SIG-M5 (cell line): ENCODE measurements around the gene FIBIN.

Experiments
- DNase-seq: peaks from one replicate; lab custom pipeline; 2025; lab: John Stamatoyannopoulos, UW

The FIBIN gene

DNA sequence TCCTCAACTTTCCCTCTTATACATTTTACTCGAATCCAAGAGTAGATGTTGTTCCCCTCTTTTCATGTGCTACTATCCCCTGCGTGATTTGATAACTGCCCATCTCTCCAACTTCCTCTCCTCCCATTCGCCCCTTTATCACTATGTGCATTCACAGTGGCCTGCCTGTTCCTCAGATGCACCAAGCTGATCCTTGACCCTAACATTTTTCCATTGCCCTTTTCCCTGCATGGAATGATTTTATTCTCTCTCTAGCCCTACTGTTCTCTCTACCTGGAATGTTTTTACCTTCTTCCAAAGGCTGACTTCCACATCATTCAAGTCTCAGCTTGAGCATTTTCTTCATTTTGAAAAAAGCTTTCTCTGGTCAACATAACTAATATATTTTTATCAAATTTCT lies 31.0 kb downstream of the FIBIN start:
- DNase-seq: no peak

DNA sequence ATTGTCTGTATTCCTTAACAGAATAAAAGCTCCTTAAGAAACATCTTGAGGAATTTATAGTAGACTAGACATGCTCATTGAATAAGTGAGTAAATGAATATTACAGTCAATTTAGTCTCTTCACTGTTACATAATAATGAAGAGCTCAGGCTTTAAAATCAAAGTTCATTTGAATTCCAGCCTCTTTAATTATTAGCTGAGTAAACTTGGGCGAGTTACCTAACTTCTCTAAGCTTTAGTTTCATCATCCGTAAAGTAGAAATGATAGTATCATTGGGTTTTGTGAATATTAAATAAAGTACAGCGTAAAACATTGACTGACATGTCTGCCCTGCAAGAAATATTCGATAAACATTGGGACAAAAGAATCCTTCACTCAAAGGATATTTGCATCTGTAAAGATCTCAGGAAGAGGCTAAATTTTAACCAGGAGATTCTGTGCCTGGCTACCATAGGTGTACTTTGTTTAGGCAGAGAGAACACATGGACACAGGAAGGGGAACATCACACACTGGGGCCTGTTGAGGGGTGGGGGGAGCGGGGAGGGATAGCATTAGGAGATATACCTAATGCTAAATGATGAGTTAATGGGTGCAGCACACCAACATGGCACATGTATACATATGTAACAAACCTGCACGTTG lies 31.5 kb downstream of the FIBIN start:
- no peak for DNase-seq

DNA sequence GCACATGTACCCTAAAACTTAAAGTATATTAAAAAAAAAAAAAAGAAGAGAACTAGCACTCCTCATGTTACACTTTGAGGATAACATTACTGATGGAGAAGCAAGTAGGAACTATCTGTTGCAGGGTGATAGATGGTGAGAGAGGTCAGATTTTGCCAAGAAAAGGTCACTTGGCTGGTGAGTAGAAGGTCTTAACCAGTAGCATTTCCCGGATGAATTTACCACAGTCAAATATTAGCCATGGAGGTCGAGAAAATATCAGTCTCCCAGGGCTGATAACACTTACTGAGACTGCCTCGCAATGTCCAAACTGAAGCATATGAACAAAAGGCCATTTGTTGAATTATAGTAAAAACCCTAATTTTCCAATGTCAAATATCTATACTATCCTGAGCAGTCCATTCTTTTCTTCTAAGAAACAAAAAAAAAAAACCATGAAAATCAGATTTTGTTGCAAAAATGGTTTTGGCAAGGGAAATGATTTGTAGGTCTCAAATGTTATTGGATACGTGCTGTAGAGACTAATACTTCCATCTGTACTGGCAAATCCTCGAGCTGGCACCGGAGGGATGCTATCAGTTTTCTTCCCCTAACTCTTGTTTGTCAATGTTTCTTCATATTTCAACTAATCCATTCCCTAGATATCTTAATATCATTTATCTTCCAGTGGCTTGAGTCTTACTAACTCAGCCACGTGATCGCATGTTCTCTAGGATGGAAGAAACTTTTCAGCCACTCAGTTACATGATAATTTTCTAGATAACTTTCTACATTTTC lies 32.2 kb downstream of the FIBIN start:
- DNase-seq: no peak

DNA sequence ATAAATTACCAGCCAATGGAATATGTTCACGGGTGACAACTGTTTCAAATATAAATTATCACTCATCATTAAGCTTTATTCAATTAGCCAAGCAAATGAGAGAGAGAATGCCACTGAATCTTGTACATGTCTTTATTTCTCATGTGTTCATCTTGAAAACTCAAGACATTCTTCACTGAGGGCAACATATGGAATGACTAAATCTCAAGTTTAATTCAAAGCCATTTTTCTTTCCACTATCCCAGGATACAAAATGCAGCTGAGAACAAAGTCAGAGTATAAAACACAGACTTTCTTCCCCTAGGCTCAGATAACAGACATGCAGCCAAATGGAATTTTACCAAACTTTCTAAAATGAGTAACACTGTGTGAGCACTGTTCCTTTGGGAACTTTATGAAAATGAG lies 34.7 kb downstream of the FIBIN start:
- no peak for DNase-seq

DNA sequence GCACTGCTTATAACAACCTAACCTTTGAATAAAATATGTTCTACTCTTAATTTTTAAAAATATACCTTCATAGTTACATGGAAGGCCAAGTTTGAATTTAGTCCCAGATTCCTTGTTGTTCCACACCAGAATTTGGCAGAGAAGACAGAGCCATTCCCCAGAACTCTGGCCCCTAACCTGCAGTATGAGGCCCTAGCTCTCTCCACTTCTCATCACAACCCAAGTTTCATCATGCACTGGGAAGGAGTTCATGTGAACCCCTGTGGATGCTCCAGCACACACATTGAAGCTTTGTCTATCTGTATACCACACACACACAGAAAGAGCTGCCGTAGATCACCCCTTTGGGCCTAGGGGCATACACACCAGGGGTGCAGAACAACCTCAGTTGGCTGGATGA lies 36.1 kb downstream of the FIBIN start:
- no peak for DNase-seq

DNA sequence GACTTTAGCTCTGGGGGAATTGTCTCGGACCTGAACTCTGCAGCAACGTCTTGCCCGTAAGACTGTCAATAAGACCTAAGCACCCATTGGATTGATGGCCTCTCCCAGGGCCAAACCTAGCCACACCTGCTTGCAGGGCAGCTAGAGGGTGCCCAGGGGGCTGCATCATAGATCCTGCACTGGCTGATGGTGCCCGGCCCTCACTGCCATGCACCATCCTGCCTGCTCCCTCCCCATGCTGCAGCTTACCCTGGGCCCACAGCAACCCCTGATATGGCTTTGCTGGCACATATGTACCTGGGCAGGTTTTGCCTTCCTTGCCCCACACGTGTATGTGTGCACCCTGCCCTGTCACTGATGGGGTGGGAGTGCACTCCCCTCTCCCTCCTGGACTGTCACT lies 37.8 kb downstream of the FIBIN start:
- no peak for DNase-seq

DNA sequence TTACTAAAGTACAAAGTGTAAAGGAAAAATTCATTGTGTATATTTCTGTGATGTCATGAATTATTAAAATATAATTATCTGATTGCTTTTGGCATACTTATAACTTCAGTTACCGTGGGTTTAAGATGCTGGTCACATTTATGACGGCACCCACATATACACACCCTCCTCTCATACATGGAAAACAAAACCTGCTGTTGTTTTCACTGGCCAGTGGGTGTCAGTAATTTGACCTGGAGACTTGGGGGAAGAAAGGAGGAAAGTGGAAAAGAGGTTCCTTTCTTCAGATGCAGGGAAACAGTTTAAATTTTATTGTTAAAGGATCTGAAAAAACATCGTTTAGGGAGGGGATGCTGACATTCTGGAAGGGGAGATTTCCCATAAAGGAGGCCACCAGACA lies 46.0 kb downstream of the FIBIN start:
- DNase-seq: no peak

DNA sequence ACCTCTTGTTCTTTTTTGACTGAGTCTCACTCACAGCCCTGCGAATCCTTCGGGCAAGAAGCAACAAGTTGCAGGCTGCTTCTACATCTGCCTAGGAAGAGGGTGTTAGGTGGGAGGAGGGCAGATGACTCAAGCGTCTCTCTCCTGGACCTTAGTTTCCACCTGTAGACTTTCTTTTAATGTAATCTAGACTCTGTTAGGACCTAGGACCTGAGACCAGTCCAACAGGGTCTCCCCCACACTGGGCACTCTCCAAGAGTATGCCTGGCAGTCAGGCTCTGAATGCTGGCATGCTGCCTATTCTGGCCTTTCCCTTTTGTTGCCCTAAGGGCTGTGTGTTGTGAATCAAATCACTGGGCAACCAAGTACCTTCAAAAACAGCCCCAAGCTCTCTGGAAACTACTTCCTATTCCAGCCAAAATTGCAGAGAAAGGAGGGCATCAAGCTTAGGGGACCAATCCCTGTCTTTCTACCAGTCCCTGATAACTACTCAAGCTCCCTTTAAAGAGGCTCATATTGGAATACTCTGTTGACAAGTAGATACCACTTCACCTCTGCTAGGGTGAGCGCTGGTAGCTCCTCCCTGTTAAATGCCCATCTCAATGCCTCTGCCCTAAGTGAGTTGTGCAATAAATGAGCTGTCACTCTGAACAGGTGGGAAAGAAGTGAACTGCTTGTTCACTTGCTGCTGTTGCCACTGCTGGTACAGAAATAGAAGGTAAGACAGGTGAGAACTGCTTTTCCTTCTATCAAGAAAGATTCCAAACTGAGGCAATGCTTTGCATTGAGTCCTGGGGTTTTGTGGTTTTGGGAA lies 46.6 kb downstream of the FIBIN start, which contains the start of gene BBOX1:
Gene BBOX1 (plus strand): TSS at position 514 of the 814 bp plus-strand sequence. CDS start 14,616 bp downstream, outside the sequence.
- no peak for DNase-seq

DNA sequence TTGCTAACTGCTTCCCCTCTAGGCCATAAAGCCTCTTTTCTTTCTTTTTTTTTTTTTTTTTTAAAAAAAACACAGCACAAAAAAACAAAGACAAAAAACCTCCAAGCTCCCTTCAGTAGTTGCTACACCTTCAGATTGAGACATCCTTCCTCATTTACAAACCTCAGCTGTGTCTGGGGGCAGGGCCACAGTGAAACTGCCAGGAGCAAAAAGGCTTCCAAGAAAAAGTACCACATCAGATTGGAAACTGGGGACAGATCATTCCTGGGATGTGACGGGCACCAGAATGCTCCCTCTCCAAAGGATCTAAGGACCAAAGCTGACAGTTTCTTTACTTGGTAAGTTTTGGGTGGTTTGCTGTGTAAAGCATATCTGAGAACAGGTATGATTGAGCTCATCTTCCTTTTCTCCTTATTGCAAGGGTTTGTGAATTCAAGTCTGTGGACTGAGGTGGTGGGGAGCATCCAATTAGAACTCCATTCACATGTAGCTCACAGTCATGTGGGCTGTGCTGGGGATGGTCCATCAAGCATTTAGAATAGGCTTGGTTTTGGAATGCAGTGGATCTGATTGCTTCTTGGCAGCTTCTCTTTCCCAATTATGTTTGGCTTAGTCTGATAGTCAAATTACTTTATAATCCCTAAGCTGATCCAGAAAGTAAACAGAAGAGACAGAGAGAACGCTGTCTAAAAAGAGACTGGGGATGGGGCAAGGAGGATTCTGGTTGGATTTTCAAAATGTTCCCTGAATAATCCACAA lies 47.4 kb downstream of the FIBIN start:
- DNase-seq: no peak
